ENCODE data around the gene JAK1.

- TF ChIP-seq CTCF (IDR thresholded peaks at IDR 0.05; ENCODE audit: poor library complexity, severe bottlenecking) = no peak
- TF ChIP-seq SMC3 (conservative IDR thresholded peaks at IDR 0.05; ENCODE audit: poor library complexity) = no peak
- TF ChIP-seq EZH2 (IDR thresholded peaks at IDR 0.05; ENCODE audit: borderline replicate concordance, insufficient read depth, low read length, poor library complexity, severe bottlenecking) = no peak
- no peak for TF ChIP-seq EP300 (conservative IDR thresholded peaks at IDR 0.05; ENCODE audit: poor library complexity, severe bottlenecking)
- no peak for TF ChIP-seq POLR2AphosphoS5 (IDR thresholded peaks at IDR 0.05)
These were observed 15.5 kb upstream of the JAK1 start for GRCh38 chr1:64981601-64982533.
